ENCODE data around the gene MFSD6.

Gene MFSD6

DNA sequence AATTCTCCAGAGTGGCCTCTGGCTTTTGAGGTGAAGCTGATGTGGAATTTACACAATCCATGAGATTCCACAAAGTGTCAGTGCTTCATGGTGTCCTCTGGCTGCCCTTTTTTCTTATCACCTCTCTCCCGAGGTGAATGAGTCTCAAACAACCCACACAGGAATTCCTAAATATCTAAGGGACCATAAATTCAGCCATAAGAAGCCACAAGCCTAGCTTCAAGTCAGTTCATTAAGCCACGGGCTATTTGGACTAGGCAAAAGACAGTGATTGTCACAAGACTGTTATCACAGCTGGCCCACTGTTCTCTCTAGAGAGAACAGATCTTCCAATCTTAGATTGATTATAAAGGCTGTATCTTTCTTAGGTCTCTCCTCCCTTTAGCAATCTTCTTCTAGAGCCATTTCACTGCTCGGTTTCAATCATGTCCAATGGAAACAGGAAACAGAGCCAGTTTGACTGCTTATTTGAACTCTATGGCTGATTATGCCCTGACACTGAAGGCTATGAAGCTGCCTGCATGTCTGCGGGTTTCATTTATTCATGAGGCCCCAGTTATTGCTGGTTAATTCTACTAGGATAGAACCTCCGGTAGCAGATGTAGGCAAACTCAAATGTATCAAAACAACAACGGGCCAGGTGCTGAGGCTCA is 122.2 kb downstream of the MFSD6 start:
- H3K36me3 ChIP-seq (ENCODE audit: insufficient read depth, low read length) = no peaks in the 10 kb centered on the region
- H3K4me3 ChIP-seq = no peak overlapping the region
- TF ChIP-seq FOXP2 (optimal IDR thresholded peaks at IDR 0.05; ENCODE audit: control extremely low read depth, extremely low read length, insufficient read depth) = no peak
- no peak for DNase-seq (ENCODE audit: low read depth, low spot score)
- H3K27ac ChIP-seq = no peak overlapping the region
- H3K9me3 ChIP-seq (ENCODE audit: low read depth, low read length) = no peaks in the 10 kb centered on the region
- no peak overlapping the region for H3K9ac ChIP-seq (ENCODE audit: insufficient read length)

DNA sequence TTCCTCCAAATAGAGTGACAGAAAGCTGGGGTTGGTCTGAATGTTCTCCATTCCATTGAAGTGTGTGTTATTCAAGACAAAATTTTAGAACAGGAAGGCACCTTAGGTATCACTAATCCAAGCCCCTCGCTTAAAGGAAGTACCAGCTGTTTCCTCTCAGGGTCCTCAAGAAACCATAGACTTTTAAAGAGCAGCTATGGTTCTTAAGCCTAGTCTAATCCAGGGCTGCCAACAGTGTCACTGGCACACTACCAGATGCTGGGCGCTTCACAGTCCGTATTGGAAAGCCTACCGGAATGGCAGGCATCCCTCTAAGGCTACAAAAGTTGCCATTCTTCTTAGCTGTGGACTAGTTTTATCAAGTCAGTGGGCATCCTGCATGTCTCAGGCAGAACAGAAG is 124.4 kb downstream of the MFSD6 start:
- Histone ChIP-seq H3K9me3 (ENCODE audit: low read depth, low read length) (no peaks in the 10 kb centered on the region), H3K4me3 (no peak overlapping the region), H3K36me3 (ENCODE audit: insufficient read depth, low read length) (peaks cover 5% of the 10 kb centered on the region; the same call in 1 of the 2 replicates), H3K9ac (ENCODE audit: insufficient read length) (no peak overlapping the region), H3K27ac (no peak overlapping the region)
- no peak for DNase-seq (ENCODE audit: low read depth, low spot score)
- TF ChIP-seq POLR2AphosphoS5 (IDR thresholded peaks at IDR 0.05; ENCODE audit: borderline replicate concordance, low read depth, low read length) = no peak
- no peak for TF ChIP-seq FOXP2 (optimal IDR thresholded peaks at IDR 0.05; ENCODE audit: control extremely low read depth, extremely low read length, insufficient read depth)
- no peak for TF ChIP-seq EZH2 (IDR thresholded peaks at IDR 0.05)

DNA sequence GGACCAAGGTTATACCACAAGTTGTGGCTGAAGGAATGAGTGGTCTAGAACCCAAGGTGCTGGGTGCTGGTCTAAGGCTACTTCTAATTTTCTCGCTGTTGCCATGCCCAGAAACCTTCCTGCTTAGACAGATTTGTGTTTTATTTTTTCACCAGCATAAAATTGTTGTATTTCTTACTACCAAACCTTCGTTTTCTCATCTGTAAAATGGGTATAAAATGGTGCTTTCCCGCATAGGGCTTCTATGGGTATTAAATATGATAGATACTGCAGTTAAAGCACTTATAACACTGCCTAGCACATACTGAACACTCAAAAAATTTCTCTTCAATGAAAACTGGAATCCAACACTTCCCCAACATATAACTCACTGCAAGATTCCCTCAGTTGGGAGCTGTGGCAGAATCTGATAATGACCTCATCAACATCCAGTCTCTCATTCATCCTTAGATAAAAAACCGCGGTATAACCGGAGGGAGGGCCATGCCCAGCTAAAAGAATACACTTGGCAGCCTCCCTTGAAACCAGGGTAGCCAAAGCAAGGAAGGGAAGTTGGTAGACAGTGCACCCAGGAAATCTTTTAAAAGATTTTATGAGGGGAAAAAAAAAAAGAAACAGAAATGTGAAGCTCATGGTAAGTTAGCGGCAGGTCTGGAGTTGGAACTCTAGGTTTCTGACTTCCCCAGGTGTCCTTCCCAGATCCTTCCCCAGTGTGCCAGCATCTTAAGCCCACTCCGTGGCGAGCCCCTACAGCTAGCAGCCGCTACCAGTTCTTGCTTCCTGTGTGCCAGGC is 125.2 kb downstream of the MFSD6 start:
- peak overlapping the region; percentile 87 for H3K4me3 ChIP-seq
- TF ChIP-seq FOXP2 (optimal IDR thresholded peaks at IDR 0.05; ENCODE audit: control extremely low read depth, extremely low read length, insufficient read depth) (no peak), POLR2AphosphoS5 (IDR thresholded peaks at IDR 0.05; ENCODE audit: borderline replicate concordance, low read depth, low read length) (no peak), EZH2 (IDR thresholded peaks at IDR 0.05) (no peak)
- DNase-seq (ENCODE audit: low read depth, low spot score) = no peak
- peak overlapping the region; percentile 76 for H3K27ac ChIP-seq
- peak overlapping the region; percentile 90 for H3K9ac ChIP-seq (ENCODE audit: insufficient read length)
- H3K9me3 ChIP-seq (ENCODE audit: low read depth, low read length) = no peaks in the 10 kb centered on the region
- peaks cover 5% of the 10 kb centered on the region; the same call in 1 of the 2 replicates for H3K36me3 ChIP-seq (ENCODE audit: insufficient read depth, low read length)

- Histone ChIP-seq H3K9me3 (ENCODE audit: low read depth, low read length) (peaks cover 4% of the 10 kb centered on the region; the same call in 1 of the 2 replicates), H3K9ac (ENCODE audit: insufficient read length) (peak overlapping the region; percentile 90), H3K4me3 (peak overlapping the region; percentile 87), H3K27ac (peak overlapping the region; percentile 76), H3K36me3 (ENCODE audit: insufficient read depth, low read length) (peaks cover 5% of the 10 kb centered on the region; the same call in 1 of the 2 replicates)
- no peak for DNase-seq (ENCODE audit: low read depth, low spot score)
- no peak for TF ChIP-seq FOXP2 (optimal IDR thresholded peaks at IDR 0.05; ENCODE audit: control extremely low read depth, extremely low read length, insufficient read depth)
- TF ChIP-seq EZH2 (IDR thresholded peaks at IDR 0.05) = no peak
- no peak for TF ChIP-seq POLR2AphosphoS5 (IDR thresholded peaks at IDR 0.05; ENCODE audit: borderline replicate concordance, low read depth, low read length)
Observed at GRCh38 chr2:190533968-190534309, 125.8 kb downstream of the MFSD6 start.

GRCh38 chr2:190534310-190535120 is 126.4 kb downstream of the MFSD6 start, which contains the start of gene NEMP2:
Gene NEMP2, minus strand, starts transcription at chr2:190534722. Its CDS starts 67 bp downstream, at chr2:190534655.
- Histone ChIP-seq H3K4me3 (peak within 1 kb of the TSS; percentile 87), H3K36me3 (ENCODE audit: insufficient read depth, low read length) (peaks cover 5% of the 10 kb centered on the region; the same call in 1 of the 2 replicates), H3K9ac (ENCODE audit: insufficient read length) (peak within 1 kb of the TSS; percentile 90), H3K27ac (peak within 1 kb of the TSS; percentile 76), H3K9me3 (ENCODE audit: low read depth, low read length) (peaks cover 6% of the 10 kb centered on the region; the same call in 1 of the 2 replicates)
- no peak for TF ChIP-seq EZH2 (IDR thresholded peaks at IDR 0.05)
- peak; percentile 87 for TF ChIP-seq POLR2AphosphoS5 (IDR thresholded peaks at IDR 0.05; ENCODE audit: borderline replicate concordance, low read depth, low read length)
- no peak for DNase-seq (ENCODE audit: low read depth, low spot score)

DNA sequence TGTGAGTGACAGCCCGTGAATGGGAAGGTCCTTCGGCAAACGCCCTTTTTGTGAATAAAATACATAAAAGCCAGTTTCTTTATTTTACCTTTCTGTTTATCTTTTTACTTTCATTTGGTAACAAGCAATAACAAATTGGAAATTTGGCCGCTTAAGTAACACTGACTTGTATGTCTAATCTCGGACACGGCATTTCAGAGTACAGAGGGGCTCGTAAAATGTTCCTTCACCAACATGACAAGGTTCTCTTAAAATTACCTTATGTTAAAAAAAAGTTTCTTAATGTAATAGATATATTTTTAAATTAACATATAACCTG is 126.9 kb downstream of the MFSD6 start:
- Histone ChIP-seq H3K9ac (ENCODE audit: insufficient read length) (peak overlapping the region; percentile 90), H3K4me3 (peak overlapping the region; percentile 87), H3K27ac (peak overlapping the region; percentile 76), H3K36me3 (ENCODE audit: insufficient read depth, low read length) (peaks cover 5% of the 10 kb centered on the region; the same call in 1 of the 2 replicates), H3K9me3 (ENCODE audit: low read depth, low read length) (peaks cover 6% of the 10 kb centered on the region; the same call in 1 of the 2 replicates)
- no peak for DNase-seq (ENCODE audit: low read depth, low spot score)
- TF ChIP-seq FOXP2 (optimal IDR thresholded peaks at IDR 0.05; ENCODE audit: control extremely low read depth, extremely low read length, insufficient read depth) (no peak), EZH2 (IDR thresholded peaks at IDR 0.05) (no peak), POLR2AphosphoS5 (IDR thresholded peaks at IDR 0.05; ENCODE audit: borderline replicate concordance, low read depth, low read length) (no peak)

- peaks cover 5% of the 10 kb centered on the region; the same call in 1 of the 2 replicates for H3K36me3 ChIP-seq (ENCODE audit: insufficient read depth, low read length)
- TF ChIP-seq FOXP2 (optimal IDR thresholded peaks at IDR 0.05; ENCODE audit: control extremely low read depth, extremely low read length, insufficient read depth) (no peak), EZH2 (IDR thresholded peaks at IDR 0.05) (no peak), POLR2AphosphoS5 (IDR thresholded peaks at IDR 0.05; ENCODE audit: borderline replicate concordance, low read depth, low read length) (no peak)
- H3K9me3 ChIP-seq (ENCODE audit: low read depth, low read length) = peaks cover 6% of the 10 kb centered on the region; the same call in 1 of the 2 replicates
- H3K27ac ChIP-seq = no peak overlapping the region
- H3K9ac ChIP-seq (ENCODE audit: insufficient read length) = peak overlapping the region; percentile 90
- DNase-seq (ENCODE audit: low read depth, low spot score) = no peak
- H3K4me3 ChIP-seq = peak overlapping the region; percentile 87
Observed at GRCh38 chr2:190535586-190535985, 127.4 kb downstream of the MFSD6 start.

DNA sequence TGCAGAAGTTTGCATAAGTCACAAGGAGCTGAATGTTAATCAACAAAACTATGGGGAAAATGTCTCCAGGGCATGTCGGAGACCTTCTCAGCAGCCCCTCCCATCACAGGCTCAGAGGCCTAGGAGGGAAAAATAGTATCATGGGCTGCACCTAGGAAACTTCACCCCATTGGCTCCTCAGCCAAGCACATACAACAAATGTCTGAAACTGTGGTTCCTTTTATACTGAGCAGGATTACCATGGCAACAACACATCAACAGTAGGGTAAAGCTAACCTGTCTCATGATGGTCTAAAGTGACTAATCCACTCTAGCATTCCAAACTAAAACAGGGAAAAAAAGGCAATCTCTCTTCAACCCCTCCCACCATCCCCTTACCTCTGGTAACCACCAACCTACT is 129.6 kb downstream of the MFSD6 start:
- Histone ChIP-seq H3K4me3 (no peak overlapping the region), H3K9ac (ENCODE audit: insufficient read length) (no peak overlapping the region), H3K9me3 (ENCODE audit: low read depth, low read length) (peaks cover 6% of the 10 kb centered on the region; the same call in 1 of the 2 replicates), H3K36me3 (ENCODE audit: insufficient read depth, low read length) (peaks cover 5% of the 10 kb centered on the region; the same call in 1 of the 2 replicates), H3K27ac (no peak overlapping the region)
- TF ChIP-seq FOXP2 (optimal IDR thresholded peaks at IDR 0.05; ENCODE audit: control extremely low read depth, extremely low read length, insufficient read depth) = no peak
- no peak for TF ChIP-seq EZH2 (IDR thresholded peaks at IDR 0.05)
- no peak for TF ChIP-seq POLR2AphosphoS5 (IDR thresholded peaks at IDR 0.05; ENCODE audit: borderline replicate concordance, low read depth, low read length)
- DNase-seq (ENCODE audit: low read depth, low spot score) = peak; percentile 37
